ENCODE results near the gene NFATC2. TPM values are rescaled to one million over a fixed set of nuclear protein-coding genes. Genes with fewer than 3 reads are reported as not detected.

NFATC2 gene
- total and polyA plus RNA-seq, 2 of the 4 experiments (the other 2 are of a cell fraction): 0.18 to 0.38 TPM

DNA sequence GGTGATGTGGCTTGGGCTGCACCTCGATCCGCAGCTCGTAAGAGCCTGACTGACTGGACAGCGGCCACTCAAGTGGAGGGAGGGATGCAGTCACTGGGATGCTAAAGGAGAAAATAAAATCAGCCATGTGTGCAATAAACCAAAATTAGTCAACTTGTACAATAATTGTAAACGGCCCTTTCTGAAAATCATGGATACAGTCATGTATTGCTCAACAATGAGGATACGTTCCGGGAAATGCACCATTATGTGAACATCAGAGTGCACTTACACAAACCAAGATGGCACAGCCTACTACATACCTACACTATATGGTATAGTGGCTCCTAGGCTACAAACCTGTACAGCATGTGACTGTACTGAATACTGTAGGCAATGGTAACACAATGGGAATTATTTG lies 25.7 kb downstream of the NFATC2 start:
- ATAC-seq (ENCODE audit: low read depth): no peak
- Histone ChIP-seq H3K79me1 (ENCODE audit: low read depth in 1 of 2, low read length in 2 of 2) (no peaks in the 10 kb centered on the region), H3K14ac (replicated peaks; ENCODE audit: low read depth, low read length) (no peak overlapping the region), H3K27ac (ENCODE audit: insufficient read depth, low read length) (no peak overlapping the region), H2BK15ac (ENCODE audit: low read depth, low read length) (no peak overlapping the region), H3K27me3 (ENCODE audit: control insufficient read depth, insufficient read depth, low read length) (no peaks in the 10 kb centered on the region), H4K91ac (ENCODE audit: insufficient read depth, low read depth, low read length) (no peak overlapping the region), H2BK20ac (ENCODE audit: low read depth, low read length) (no peak overlapping the region), H2BK5ac (ENCODE audit: low read depth, low read length, poor library complexity, severe bottlenecking) (no peak overlapping the region), H3K36me3 (ENCODE audit: control insufficient read depth, insufficient read depth, low read length) (no peaks in the 10 kb centered on the region), H3K4me3 (ENCODE audit: insufficient read depth, low read depth, low read length) (no peak overlapping the region), H2AK9ac (replicated peaks; ENCODE audit: low read depth, low read length, poor library complexity) (no peak overlapping the region), H3K23ac (ENCODE audit: low read depth, low read length) (no peak overlapping the region), H3K4me2 (ENCODE audit: low read depth, low read length) (no peak overlapping the region), H3K4me1 (ENCODE audit: control insufficient read depth, insufficient read depth, low read length) (peaks cover 4% of the 10 kb centered on the region; the same call in 1 of the 2 replicates), H3K18ac (ENCODE audit: low read depth, low read length) (no peak overlapping the region), H2AFZ (replicated peaks; ENCODE audit: low read length, poor library complexity) (no peak overlapping the region), H4K20me1 (ENCODE audit: insufficient read depth, low read length) (no peaks in the 10 kb centered on the region), H3K9ac (ENCODE audit: low read depth, low read length) (no peak overlapping the region), H2BK120ac (ENCODE audit: low read depth, low read length) (no peak overlapping the region), H3K9me1 (ENCODE audit: insufficient read depth, low read length) (no peaks in the 10 kb centered on the region), H4K5ac (ENCODE audit: low read depth, low read length) (no peak overlapping the region), H2AK5ac (ENCODE audit: low read depth, low read length) (no peak overlapping the region), H3K56ac (ENCODE audit: extremely low read depth, insufficient read depth, low read length) (no peak overlapping the region), H4K8ac (ENCODE audit: low read depth in 2 of 2, low read length in 2 of 2) (no peak overlapping the region), H3K4ac (ENCODE audit: low read depth, low read length) (no peak overlapping the region), H3K9me3 (ENCODE audit: control insufficient read depth, insufficient read depth, low read length) (no peaks in the 10 kb centered on the region)
- in situ Hi-C loops (cut with MboI; ENCODE audit: low sequenced_read_pairs) (no loop called here), dilution Hi-C loops (cut with HindIII; ENCODE audit: low sequenced_read_pairs, unreplicated experiment) (no loop called here), intact Hi-C loops (cut with micrococcal nuclease) (no loop called here)
- DNase-seq: no peak
- POLR2A ChIA-PET (ENCODE audit: unreplicated experiment): no interaction called here
- 100% methylated on average over 1 of the region's 7 CpGs; no CpG with 5 or more reads in 1 of the 2 experiments for WGBS, 2 experiments (ENCODE audit: extremely low coverage in 2 of 2, insufficient read length in 1 of 2)
- no TSS peak for BruUV-seq (replicated peaks)
- TF ChIP-seq, protein P1, sequence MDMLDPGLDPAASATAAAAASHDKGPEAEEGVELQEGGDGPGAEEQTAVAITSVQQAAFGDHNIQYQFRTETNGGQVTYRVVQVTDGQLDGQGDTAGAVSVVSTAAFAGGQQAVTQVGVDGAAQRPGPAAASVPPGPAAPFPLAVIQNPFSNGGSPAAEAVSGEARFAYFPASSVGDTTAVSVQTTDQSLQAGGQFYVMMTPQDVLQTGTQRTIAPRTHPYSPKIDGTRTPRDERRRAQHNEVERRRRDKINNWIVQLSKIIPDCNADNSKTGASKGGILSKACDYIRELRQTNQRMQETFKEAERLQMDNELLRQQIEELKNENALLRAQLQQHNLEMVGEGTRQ (IDR thresholded peaks at IDR 0.05; ENCODE audit: low read depth, low read length): no peak
- peak; percentile 60 for TF ChIP-seq CEBPB (IDR thresholded peaks at IDR 0.05; ENCODE audit: low read depth, low read length)
- CTCF ChIA-PET: no interaction called here

Data from IMR-90 (cell line).